H1 (cell line): Measurements from ENCODE around the gene POLR3H. TPM values are rescaled to one million over a fixed set of nuclear protein-coding genes. Genes with fewer than 3 reads are reported as not detected.

Experiments
- CTCF ChIA-PET: fragments of 300-600 bp; sonication (Branson Sonifier 250); formaldehyde crosslinking; loops from one replicate; lab custom pipeline; 2021; ENCODE audit not compliant: partially characterized antibody; lab: Charles Lee
- POLR2A ChIA-PET: fragments of 300-600 bp; sonication (Branson Sonifier 250); formaldehyde crosslinking; loops from one replicate; lab custom pipeline; 2021; ENCODE audit warnings: inconsistent platforms; ENCODE audit not compliant: partially characterized antibody; lab: Charles Lee
- DNase-seq, 2 experiments: peaks; one replicate each; pipeline versions ENCODE4 v3.0.0 to v3.0.0-alpha.2; 2010 to 2022; ENCODE audit warnings: low spot score in 2 of 2, low read depth in 1 of 2, mixed read lengths in 1 of 2
- FAIRE-seq: peaks from 2 replicates; lab custom pipeline; 2011; peaks lifted over from hg19 to GRCh38; lab: Jason Lieb, UNC
- H2AFZ ChIP-seq: 2 replicates; pipeline ENCODE4 v1.8.1; 2012; ENCODE audit warnings: low read length, inconsistent platforms
- H2AK5ac ChIP-seq: 2 replicates; pipeline ENCODE4 v1.6.1; 2013; ENCODE audit warnings: low read depth, low read length
- H2BK120ac ChIP-seq: replicated peaks from 2 replicates; pipeline ENCODE3; 2013; ENCODE audit warnings: low read depth, low read length, inconsistent platforms
- H2BK12ac ChIP-seq: 2 replicates; pipeline ENCODE4 v1.6.1; 2013; ENCODE audit warnings: low read depth, low read length
- H2BK15ac ChIP-seq: 2 replicates; pipeline ENCODE4 v1.6.1; 2013; ENCODE audit warnings: low read length
- H2BK20ac ChIP-seq: 2 replicates; pipeline ENCODE4 v1.6.1; 2013; ENCODE audit warnings: low read length
- H2BK5ac ChIP-seq: 2 replicates; pipeline ENCODE4 v1.6.1; 2013; ENCODE audit warnings: low read depth, low read length
- H3K14ac ChIP-seq: 2 replicates; pipeline ENCODE4 v1.6.1; 2013; ENCODE audit warnings: inconsistent platforms; ENCODE audit not compliant: insufficient read length
- H3K18ac ChIP-seq: 2 replicates; pipeline ENCODE4 v1.6.1; 2013; ENCODE audit warnings: low read length; ENCODE audit errors: extremely low read depth
- H3K23ac ChIP-seq: 2 replicates; pipeline ENCODE4 v1.6.1; 2013; ENCODE audit warnings: inconsistent platforms; ENCODE audit not compliant: insufficient read length
- H3K23me2 ChIP-seq: 2 replicates; pipeline ENCODE4 v1.6.1; 2013; ENCODE audit warnings: low read depth, low read length
- H3K27ac ChIP-seq: 2 replicates; pipeline ENCODE4 v1.6.1; 2011; ENCODE audit warnings: low read depth, low read length, inconsistent platforms
- H3K27me3 ChIP-seq, 4 experiments: replicated peaks in 1 of 4; 1 replicate in 1 of 4; 2 replicates in 3 of 4; pipeline versions ENCODE4 v1.6.1 to v1.8.1; 2011 to 2013; ENCODE audit warnings: low read length in 3 of 4, mild to moderate bottlenecking in 3 of 4, inconsistent platforms in 2 of 4, mixed read lengths in 2 of 4, moderate library complexity in 1 of 4; ENCODE audit not compliant: control insufficient read depth in 3 of 4, insufficient read depth in 3 of 4; ENCODE audit errors: extremely low read depth in 1 of 4
- H3K36me3 ChIP-seq, 4 experiments: 2 replicates each; pipeline versions ENCODE4 v1.6.1 to v1.8.1; 2011 to 2013; ENCODE audit warnings: mild to moderate bottlenecking in 4 of 4, low read length in 3 of 4, moderate library complexity in 2 of 4, control low read depth in 1 of 4, inconsistent platforms in 1 of 4; ENCODE audit not compliant: insufficient read depth in 4 of 4, control insufficient read depth in 2 of 4
- H3K4ac ChIP-seq: replicated peaks from 2 replicates; pipeline ENCODE3; 2013; ENCODE audit warnings: low read length, low read depth, mixed read lengths, inconsistent platforms; ENCODE audit not compliant: insufficient read length
- H3K4me1 ChIP-seq, 4 experiments: replicated peaks in 1 of 4; 1 replicate in 1 of 4; 2 replicates in 3 of 4; pipeline versions ENCODE4 v1.6.1 to v1.8.1; 2011 to 2013; ENCODE audit warnings: low read length in 3 of 4, inconsistent platforms in 2 of 4, mixed read lengths in 1 of 4; ENCODE audit not compliant: insufficient read depth in 4 of 4, control insufficient read depth in 3 of 4
- H3K4me2 ChIP-seq, 2 experiments: 2 replicates each; pipeline versions ENCODE4 v1.6.1 to v1.8.1; 2011 to 2013; ENCODE audit warnings: low read depth in 2 of 2, low read length in 2 of 2, control low read depth in 1 of 2, inconsistent platforms in 1 of 2, mild to moderate bottlenecking in 1 of 2; ENCODE audit not compliant: insufficient read depth in 1 of 2
- H3K4me3 ChIP-seq, 4 experiments: fragments of 200-600, 300-600 bp in 1 of 4; sonication (generic), shearing (Covaris generic), sonication (Bioruptor Twin) in 1 of 4; 2 replicates each; pipeline versions ENCODE4 v1.5.1 to v1.8.1; 2011 to 2016; ENCODE audit warnings: low read length in 4 of 4, low read depth in 3 of 4, control low read depth in 2 of 4, inconsistent platforms in 2 of 4, mild to moderate bottlenecking in 2 of 4, mixed read lengths in 1 of 4, moderate library complexity in 1 of 4; ENCODE audit not compliant: insufficient read depth in 2 of 4; ENCODE audit errors: extremely low read depth in 1 of 4
- H3K56ac ChIP-seq: replicated peaks from 2 replicates; pipeline ENCODE3; 2013; ENCODE audit warnings: low read depth, mild to moderate bottlenecking, mixed read lengths, low read length, inconsistent platforms; ENCODE audit not compliant: insufficient read length
- H3K79me1 ChIP-seq: 2 replicates; pipeline ENCODE4 v1.6.1; 2013; ENCODE audit warnings: low read depth, low read length, control low read depth
- H3K79me2 ChIP-seq, 2 experiments: 2 replicates each; pipeline versions ENCODE4 v1.6.1 to v1.8.1; 2012 to 2013; ENCODE audit warnings: low read length in 2 of 2, mild to moderate bottlenecking in 2 of 2, inconsistent platforms in 1 of 2; ENCODE audit not compliant: insufficient read depth in 2 of 2, control insufficient read depth in 1 of 2
- H3K9ac ChIP-seq, 4 experiments: replicated peaks in 1 of 4; 1 replicate in 1 of 4; 2 replicates in 3 of 4; pipeline versions ENCODE4 v1.6.1 to v1.8.1; 2011 to 2013; ENCODE audit warnings: low read depth in 3 of 4, low read length in 3 of 4, control low read depth in 2 of 4, mild to moderate bottlenecking in 2 of 4, moderate library complexity in 2 of 4, inconsistent platforms in 1 of 4; ENCODE audit errors: extremely low read depth in 1 of 4
- H3K9me3 ChIP-seq, 2 experiments: 2 replicates each; pipeline versions ENCODE4 v1.6.1 to v1.8.1; 2012 to 2013; ENCODE audit warnings: mild to moderate bottlenecking in 2 of 2, moderate library complexity in 2 of 2, control low read depth in 1 of 2, inconsistent platforms in 1 of 2, low read depth in 1 of 2, low read length in 1 of 2, mixed read lengths in 1 of 2; ENCODE audit not compliant: insufficient read depth in 2 of 2
- H4K20me1 ChIP-seq, 2 experiments: replicated peaks in 1 of 2; 2 replicates each; pipeline versions ENCODE3 to v1.8.1; 2011 to 2013; ENCODE audit warnings: inconsistent platforms in 2 of 2, low read length in 2 of 2, mild to moderate bottlenecking in 1 of 2; ENCODE audit not compliant: insufficient read depth in 2 of 2, control insufficient read depth in 1 of 2
- H4K5ac ChIP-seq: 2 replicates; pipeline ENCODE4 v1.6.1; 2013; ENCODE audit warnings: low read length, low read depth, mixed read lengths, inconsistent platforms; ENCODE audit not compliant: insufficient read length
- H4K8ac ChIP-seq: 2 replicates; pipeline ENCODE4 v1.8.0; 2013; ENCODE audit warnings: mild to moderate bottlenecking, moderate library complexity, low read length, inconsistent platforms; ENCODE audit not compliant: insufficient read depth; ENCODE audit errors: extremely low read depth
- H4K91ac ChIP-seq: replicated peaks from 2 replicates; pipeline ENCODE3; 2013; ENCODE audit warnings: low read length, mixed read lengths, inconsistent platforms; ENCODE audit not compliant: insufficient read length
- BACH1 ChIP-seq: IDR thresholded peaks from 2 replicates; pipeline ENCODE4 v1.6.1; 2012; ENCODE audit warnings: low read length, improper control_type of control experiment
- CEBPB ChIP-seq: IDR thresholded peaks from 2 replicates; pipeline ENCODE4 v1.6.1; 2012; ENCODE audit warnings: low read depth, low read length
- FOSL1 ChIP-seq: IDR thresholded peaks from 2 replicates; pipeline ENCODE4 v1.6.1; 2011; ENCODE audit warnings: mild to moderate bottlenecking, low read depth, low read length, moderate library complexity; ENCODE audit not compliant: insufficient read depth
- GABPA ChIP-seq: IDR thresholded peaks from 2 replicates; pipeline ENCODE4 v1.6.1; 2011; ENCODE audit warnings: mild to moderate bottlenecking, low read length, moderate library complexity, borderline replicate concordance; ENCODE audit not compliant: insufficient read depth
- MAX ChIP-seq: IDR thresholded peaks from 2 replicates; pipeline ENCODE4 v1.6.1; 2012; ENCODE audit warnings: inconsistent platforms
- NANOG ChIP-seq: IDR thresholded peaks from 2 replicates; pipeline ENCODE4 v1.6.1; 2011; ENCODE audit warnings: low read length, low read depth, mild to moderate bottlenecking, inconsistent platforms; ENCODE audit not compliant: insufficient read depth, poor library complexity, severe bottlenecking
- POU5F1 ChIP-seq: IDR thresholded peaks from 2 replicates; pipeline ENCODE4 v1.6.1; 2011; ENCODE audit warnings: low read depth, mild to moderate bottlenecking, low read length, moderate library complexity
- SIRT6 ChIP-seq: IDR thresholded peaks from one replicate; pipeline ENCODE4 v1.7.1; 2012; ENCODE audit warnings: low read length, inconsistent platforms
- SRF ChIP-seq: IDR thresholded peaks from 2 replicates; pipeline ENCODE4 v1.6.1; 2011; ENCODE audit warnings: mild to moderate bottlenecking, low read depth, low read length, moderate library complexity
- SUZ12 ChIP-seq: fragments of 200-600 bp; sonication (generic); IDR thresholded peaks from 2 replicates; pipeline ENCODE4 v1.6.1; 2012; ENCODE audit warnings: mild to moderate bottlenecking, inconsistent platforms, low read length, moderate library complexity, mixed read lengths
- TAF7 ChIP-seq: optimal IDR thresholded peaks from 2 replicates; pipeline ENCODE3; 2011; ENCODE audit warnings: low read depth, mild to moderate bottlenecking, inconsistent platforms, low read length, moderate library complexity, borderline replicate concordance
- TCF12 ChIP-seq: IDR thresholded peaks from 2 replicates; pipeline ENCODE4 v1.6.1; 2011; ENCODE audit warnings: low read depth, mild to moderate bottlenecking, low read length
- TEAD4 ChIP-seq: IDR thresholded peaks from 2 replicates; pipeline ENCODE4 v1.6.1; 2012; ENCODE audit warnings: low read depth, low read length, inconsistent platforms, mixed read lengths
- WGBS, 2 experiments: shearing (Covaris generic) in 1 of 2; methylation state at CpG; one replicate each; pipeline versions ENCODE4 v1.1.6 to v1.1.7; 2013 to 2015; ENCODE audit warnings: low lambda C conversion rate in 2 of 2, mixed read lengths in 2 of 2, inconsistent platforms in 1 of 2, low coverage in 1 of 2, missing lambda C conversion rate in 1 of 2; ENCODE audit not compliant: insufficient replicate concordance in 2 of 2, insufficient coverage in 1 of 2, insufficient read length in 1 of 2; ENCODE audit errors: extremely low coverage in 1 of 2, missing lambda C conversion rate in 1 of 2; 5-methylcytosine and 5-hydroxymethylcytosine counted together
- polyA plus RNA-seq, 7 experiments: library from polyadenylated mRNA; depleted of rRNA in 3 of 7; stranded (reverse) in 5 of 7; unstranded in 2 of 7; fragments of >200 nt in 5 of 7; fragments of 200-250 nt in 2 of 7; gene quantifications; 1 replicate in 5 of 7; 2 replicates in 1 of 7; 4 replicates in 1 of 7; pipeline versions ENCODE4 v1.2.1 to v1.2.3, GENCODE V29; 2011 to 2013; ENCODE audit warnings: missing spikeins in 2 of 7, mixed read lengths in 2 of 7
- total RNA-seq: library from RNA; stranded (reverse); fragmentation: NEBNext Ultra II Directional; extraction: Animal tissue kit (Norgen Biotek cat#: 25700); gene quantifications from 2 replicates; pipeline ENCODE4 v1.2.1, GENCODE V29; 2021

POLR3H gene
- total and polyA plus RNA-seq, 2 of the 8 experiments (the other 6 are each of a cell fraction or from before 2014, with no cell fraction given): 29.7 to 39.2 TPM

GRCh38 chr22:41540365-41540764 lies 3.9 kb downstream of the POLR3H start:
- Histone ChIP-seq H3K9ac (no peak overlapping the region), H3K23me2 (0 out of 2 replicates have a peak, but pooled peaks cover 2% of the 10 kb centered on the region), H3K36me3 (peaks cover 0 to 8% (median 3%) of the 10 kb centered on the region in 4 experiments; a peak in 2 of 8 replicates), H4K5ac (no peak overlapping the region), H2BK5ac (no peak overlapping the region), H3K56ac (no peak overlapping the region), H3K27ac (no peak overlapping the region), H3K4me1 (peaks cover 0 to 5% (median 3%) of the 10 kb centered on the region in 4 experiments; a peak in 5 of 7 replicates), H4K8ac (no peak overlapping the region), H2BK15ac (no peak overlapping the region), H2BK20ac (no peak overlapping the region), H3K14ac (no peak overlapping the region), H3K4me2 (no peak overlapping the region), H3K23ac (no peak overlapping the region), H2AFZ (no peak overlapping the region), H3K9me3 (no peaks in the 10 kb centered on the region), H3K18ac (no peak overlapping the region), H4K91ac (no peak overlapping the region), H3K4ac (no peak overlapping the region), H3K79me1 (peaks cover 12% of the 10 kb centered on the region), H2BK120ac (no peak overlapping the region), H3K27me3 (0 out of 7 replicates have a peak, but pooled peaks cover 0 to 2% (median 0%) of the 10 kb centered on the region in 4 experiments), H3K4me3 (no peak overlapping the region), H2BK12ac (no peak overlapping the region), H2AK5ac (no peak overlapping the region), H4K20me1 (peaks cover 0 to 16% of the 10 kb centered on the region in 2 experiments), H3K79me2 (peaks cover 0 to 43% of the 10 kb centered on the region in 2 experiments; a peak in 3 of 4 replicates)
- CTCF ChIA-PET: interaction anchor here (0.9 to 2.8 kb wide), 4 partner anchors 8 to 141 kb away, joined by 3 to 21 read pairs (median 6); no protein-coding TSS in a partner anchor
- POLR2A ChIA-PET: interaction anchor here (1.2 to 1.7 kb wide), 3 partner anchors 8 to 49 kb away, joined by 3 to 7 read pairs (median 3); partner anchors contain the start of gene PMM1
- 90% methylated on average over 7 of the region's 7 CpGs; no CpG with 5 or more reads in 1 of the 2 experiments for WGBS, 2 experiments
- FAIRE-seq: no peak
- DNase-seq: no peak
- TF ChIP-seq CEBPB (no peak), SUZ12 (no peak), MAX (no peak), NANOG (no peak), SRF (no peak), GABPA (no peak), TEAD4 (no peak), SIRT6 (no peak), TCF12 (no peak), BACH1 (no peak), POU5F1 (no peak), FOSL1 (no peak), TAF7 (no peak)
